Spleen (tissue), 11 donors: ENCODE data around the gene CAPS2. TPM values are rescaled to one million over a fixed set of nuclear protein-coding genes. Genes with fewer than 3 reads are reported as not detected.

ENCODE experiments used
- DNase-seq: peaks from one replicate; pipeline ENCODE4 v3.0.0-alpha.2; 2020
- H3K27ac ChIP-seq, 8 donors: fragments of 200-600 bp; sonication (generic) in 7 of 8; 1 replicate in 4 of 8; 2 replicates in 4 of 8; pipeline versions ENCODE4 v1.5.0 to v1.8.0; 2016 to 2021; ENCODE audit warnings: inconsistent platforms in 4 of 8, mild to moderate bottlenecking in 4 of 8, moderate library complexity in 1 of 8
- H3K27me3 ChIP-seq, 7 donors: fragments of 200-600 bp; sonication (generic) in 6 of 7; replicated peaks in 1 of 7; 1 replicate in 4 of 7; 2 replicates in 3 of 7; pipeline versions ENCODE4 v1.5.0 to v1.8.0; 2016 to 2021; ENCODE audit warnings: inconsistent platforms in 3 of 7, mild to moderate bottlenecking in 1 of 7
- H3K36me3 ChIP-seq, 6 donors: fragments of 200-600 bp; sonication (generic) in 5 of 6; 1 replicate in 4 of 6; 2 replicates in 2 of 6; pipeline versions ENCODE4 v1.5.0 to v1.8.0; 2016 to 2021; ENCODE audit warnings: inconsistent platforms in 2 of 6
- H3K4me1 ChIP-seq, 6 donors: fragments of 200-600 bp; sonication (generic) in 5 of 6; 1 replicate in 3 of 6; 2 replicates in 3 of 6; pipeline versions ENCODE4 v1.5.0 to v1.8.0; 2016 to 2021; ENCODE audit warnings: inconsistent platforms in 3 of 6
- H3K4me3 ChIP-seq, 8 donors: fragments of 200-600 bp; sonication (generic) in 7 of 8; 1 replicate in 4 of 8; 2 replicates in 4 of 8; pipeline versions ENCODE4 v1.5.0 to v1.8.0; 2016 to 2021; ENCODE audit warnings: inconsistent platforms in 4 of 8, mild to moderate bottlenecking in 4 of 8, moderate library complexity in 2 of 8
- H3K9me3 ChIP-seq, 8 donors: fragments of 200-600 bp; sonication (generic) in 7 of 8; 1 replicate in 4 of 8; 2 replicates in 4 of 8; pipeline versions ENCODE4 v1.5.0 to v1.8.0; 2016 to 2021; ENCODE audit warnings: inconsistent platforms in 4 of 8
- POLR2A ChIP-seq, 3 donors: fragments of 450-650 bp; IDR thresholded peaks; one replicate each; pipeline ENCODE4 v1.5.1; 2017; ENCODE audit warnings: antibody characterized with exemption in 3 of 3, mild to moderate bottlenecking in 1 of 3
- POLR2AphosphoS5 ChIP-seq, 3 donors: sonication (generic); formaldehyde crosslinking; IDR thresholded peaks; one replicate each; pipeline ENCODE4 v1.5.1; 2017; ENCODE audit warnings: antibody characterized with exemption in 3 of 3
- WGBS, 5 donors: extraction: QIAGEN DNeasy Blood & Tissue Kit in 3 of 5; methylation state at CpG; one replicate each; pipeline versions ENCODE4 v1.1.5 to v1.1.7; 2013 to 2018; 5-methylcytosine and 5-hydroxymethylcytosine counted together
- intact Hi-C: fragments of 100-400 bp; cut with DNase I; formaldehyde crosslinking; loops from one replicate; pipeline ENCODE4 v1.15.0; 2023; ENCODE audit warnings: low total_unique reads
- polyA plus RNA-seq, 3 donors: library from polyadenylated mRNA; stranded (reverse); fragments of 200-250 nt; gene quantifications; one replicate each; pipeline ENCODE4 v1.2.1, GENCODE V29; 2013
- total RNA-seq, 7 donors: library from RNA; depleted of rRNA in 3 of 7; stranded (reverse); fragments of >200 nt in 3 of 7; fragmentation: NEBNext Ultra II Directional in 4 of 7; extraction: Animal tissue kit (Norgen Biotek cat#: 25700) in 4 of 7; gene quantifications; one replicate each; pipeline versions ENCODE4 v1.1.0 to v1.2.1, GENCODE V29; 2016 to 2021
- TF ChIP-seq, protein P1 (sequence below), 11 experiments: fragments of 200-600 bp in 7 of 11; fragments of 450-650 bp in 4 of 11; sonication (generic) in 4 of 11; IDR thresholded peaks in 8 of 11; conservative IDR thresholded peaks in 3 of 11; 1 replicate in 7 of 11; 2 replicates in 4 of 11; pipeline versions ENCODE4 v1.4.0 to v1.8.0; 2016 to 2021; ENCODE audit warnings: antibody characterized with exemption in 11 of 11, inconsistent platforms in 4 of 11, mild to moderate bottlenecking in 1 of 11
- donor health status: healthy with polysubstance abuse.
- donor health status: DM: no; HTN: no; CAD: no; lungs with moderate emphysema.
- donor health status: DM: no; HTN: no; CAD: no.
- donor health status: Bipolar disorder and iron deficiency.
- donor health status: healthy.
- donor health status: DM: no; HTN: no; CAD: no.
- donor health status: DM: yes; HTN: yes; CAD: no.

CAPS2 gene
- total and polyA plus RNA-seq, 10 donors: 1.5 to 29.6 (median 15.4) TPM

GRCh38 chr12:75257510-75257909 lies 72.6 kb downstream of the CAPS2 start:
- Histone ChIP-seq H3K27ac (no peak overlapping the region), H3K4me3 (no peak overlapping the region), H3K27me3 (no peaks in the 10 kb centered on the region), H3K4me1 (no peaks in the 10 kb centered on the region), H3K36me3 (no peaks in the 10 kb centered on the region), H3K9me3 (no peaks in the 10 kb centered on the region)
- DNase-seq: no peak
- intact Hi-C loops: no loop called here
- 60 to 73% (median 65%) methylated on average over 2 of the region's 2 CpGs for WGBS, 5 donors
- TF ChIP-seq POLR2AphosphoS5 (IDR thresholded peaks at IDR 0.05): no peak
- TF ChIP-seq POLR2A (IDR thresholded peaks at IDR 0.05): no peak
- TF ChIP-seq, protein P1, sequence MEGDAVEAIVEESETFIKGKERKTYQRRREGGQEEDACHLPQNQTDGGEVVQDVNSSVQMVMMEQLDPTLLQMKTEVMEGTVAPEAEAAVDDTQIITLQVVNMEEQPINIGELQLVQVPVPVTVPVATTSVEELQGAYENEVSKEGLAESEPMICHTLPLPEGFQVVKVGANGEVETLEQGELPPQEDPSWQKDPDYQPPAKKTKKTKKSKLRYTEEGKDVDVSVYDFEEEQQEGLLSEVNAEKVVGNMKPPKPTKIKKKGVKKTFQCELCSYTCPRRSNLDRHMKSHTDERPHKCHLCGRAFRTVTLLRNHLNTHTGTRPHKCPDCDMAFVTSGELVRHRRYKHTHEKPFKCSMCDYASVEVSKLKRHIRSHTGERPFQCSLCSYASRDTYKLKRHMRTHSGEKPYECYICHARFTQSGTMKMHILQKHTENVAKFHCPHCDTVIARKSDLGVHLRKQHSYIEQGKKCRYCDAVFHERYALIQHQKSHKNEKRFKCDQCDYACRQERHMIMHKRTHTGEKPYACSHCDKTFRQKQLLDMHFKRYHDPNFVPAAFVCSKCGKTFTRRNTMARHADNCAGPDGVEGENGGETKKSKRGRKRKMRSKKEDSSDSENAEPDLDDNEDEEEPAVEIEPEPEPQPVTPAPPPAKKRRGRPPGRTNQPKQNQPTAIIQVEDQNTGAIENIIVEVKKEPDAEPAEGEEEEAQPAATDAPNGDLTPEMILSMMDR (IDR thresholded peaks at IDR 0.05 in 8 of 11, conservative IDR thresholded peaks at IDR 0.05 in 3 of 11): no peak

DNA sequence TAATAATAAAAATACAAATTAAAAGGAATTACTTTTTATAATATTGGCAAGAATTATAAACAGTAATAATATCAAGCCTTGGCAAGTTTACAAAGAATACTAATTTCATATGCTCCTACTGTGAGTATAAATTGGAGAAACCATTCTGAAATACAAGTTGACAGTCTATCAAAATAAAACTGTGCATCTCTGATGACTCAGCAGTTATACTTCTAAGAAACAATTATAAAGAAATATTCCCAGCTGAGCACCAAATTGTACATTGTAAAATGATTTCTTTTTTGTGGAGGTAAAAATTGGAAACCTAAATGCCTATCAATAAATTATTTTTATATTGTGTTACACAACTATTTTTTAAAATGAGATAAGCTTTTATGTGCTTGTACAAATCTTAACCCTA lies 85.0 kb downstream of the CAPS2 start:
- H3K9me3 ChIP-seq: peaks cover 0 to 14% (median 7%) of the 10 kb centered on the region in 8 donors
- H3K27me3 ChIP-seq: no peaks in the 10 kb centered on the region
- H3K36me3 ChIP-seq: no peaks in the 10 kb centered on the region
- TF ChIP-seq POLR2A (IDR thresholded peaks at IDR 0.05): no peak
- TF ChIP-seq, protein P1 (IDR thresholded peaks at IDR 0.05 in 8 of 11, conservative IDR thresholded peaks at IDR 0.05 in 3 of 11): no peak
- no peak for TF ChIP-seq POLR2AphosphoS5 (IDR thresholded peaks at IDR 0.05)
- DNase-seq: no peak
- no peaks in the 10 kb centered on the region for H3K4me1 ChIP-seq
- H3K4me3 ChIP-seq: no peak overlapping the region
- H3K27ac ChIP-seq: no peak overlapping the region
- intact Hi-C loops: no loop called here

DNA sequence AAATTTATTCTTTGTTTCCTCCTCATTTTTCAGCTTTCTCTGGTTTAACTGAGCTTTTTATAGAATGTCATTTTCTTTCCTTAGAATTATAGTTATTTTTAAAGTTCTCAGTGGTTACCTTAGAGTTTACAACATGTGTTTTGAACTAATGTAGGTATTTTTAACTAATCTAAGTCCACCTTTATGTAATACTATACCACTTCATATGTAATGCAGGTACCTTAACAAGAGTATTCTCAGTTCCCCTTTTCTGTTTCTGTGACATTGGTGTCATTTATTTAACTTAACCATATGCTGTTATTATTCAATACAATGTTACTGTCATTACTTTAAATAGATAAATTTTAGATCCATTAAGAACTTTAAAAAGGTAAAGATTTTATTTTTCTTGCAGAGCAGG lies 90.1 kb downstream of the CAPS2 start:
- Histone ChIP-seq H3K9me3 (peaks cover 0 to 27% (median 9%) of the 10 kb centered on the region in 8 donors), H3K36me3 (no peaks in the 10 kb centered on the region), H3K27me3 (no peaks in the 10 kb centered on the region), H3K4me3 (no peak overlapping the region), H3K4me1 (no peaks in the 10 kb centered on the region), H3K27ac (no peak overlapping the region)
- DNase-seq: no peak
- TF ChIP-seq POLR2A (IDR thresholded peaks at IDR 0.05): no peak
- no peak for TF ChIP-seq POLR2AphosphoS5 (IDR thresholded peaks at IDR 0.05)
- TF ChIP-seq, protein P1 (IDR thresholded peaks at IDR 0.05 in 8 of 11, conservative IDR thresholded peaks at IDR 0.05 in 3 of 11): no peak
- intact Hi-C loops: no loop called here

GRCh38 chr12:75236206-75236605 lies 93.9 kb downstream of the CAPS2 start:
- H3K9me3 ChIP-seq: peaks cover 0 to 26% (median 11%) of the 10 kb centered on the region in 8 donors
- no peaks in the 10 kb centered on the region for H3K4me1 ChIP-seq
- no peaks in the 10 kb centered on the region for H3K27me3 ChIP-seq
- intact Hi-C loops: no loop called here
- no peak for TF ChIP-seq POLR2A (IDR thresholded peaks at IDR 0.05)
- no peak for DNase-seq
- H3K27ac ChIP-seq: no peak overlapping the region
- H3K4me3 ChIP-seq: no peak overlapping the region
- WGBS, 5 donors: 47 to 88% (median 78%) methylated on average over 1 of the region's 1 CpG
- H3K36me3 ChIP-seq: no peaks in the 10 kb centered on the region

- Histone ChIP-seq H3K36me3 (no peaks in the 10 kb centered on the region), H3K27ac (no peak overlapping the region), H3K4me1 (no peaks in the 10 kb centered on the region), H3K27me3 (no peaks in the 10 kb centered on the region), H3K4me3 (no peak overlapping the region), H3K9me3 (peaks cover 0 to 13% (median 6%) of the 10 kb centered on the region in 8 donors)
- whole genome bisulfite sequencing, 5 donors: 82 to 91% (median 85%) methylated on average over 1 of the region's 1 CpG
- DNase-seq: no peak
- intact Hi-C loops: no loop called here
- TF ChIP-seq, protein P1 (IDR thresholded peaks at IDR 0.05 in 8 of 11, conservative IDR thresholded peaks at IDR 0.05 in 3 of 11): no peak
- TF ChIP-seq POLR2A (IDR thresholded peaks at IDR 0.05) (no peak), POLR2AphosphoS5 (IDR thresholded peaks at IDR 0.05) (no peak)
Measured at GRCh38 chr12:75227132-75227531, 103.0 kb downstream of the CAPS2 start.
